Gastrocnemius medialis (tissue), 4 donors: ENCODE measurements around the gene OR2T12.
"Not testable (repeated sequence)": the region's sequence is repeated elsewhere in the genome, so short reads cannot be mapped to it uniquely, and the experiment has no call there.

Experiments
- CTCF ChIP-seq, 5 experiments: fragments of 450-650 bp in 3 of 5; fragments of 200-600 bp in 2 of 5; sonication (generic) in 2 of 5; IDR thresholded peaks in 4 of 5; conservative IDR thresholded peaks in 1 of 5; 1 replicate in 4 of 5; 2 replicates in 1 of 5; pipeline ENCODE4 v1.5.1; 2016 to 2019; ENCODE audit warnings: antibody characterized with exemption in 5 of 5, mild to moderate bottlenecking in 3 of 5, moderate library complexity in 3 of 5
- POLR2A ChIP-seq, 2 donors: fragments of 450-650 bp; IDR thresholded peaks; one replicate each; pipeline ENCODE4 v1.6.1; 2017; ENCODE audit warnings: antibody characterized with exemption in 2 of 2, mild to moderate bottlenecking in 2 of 2, moderate library complexity in 2 of 2

- not testable (repeated sequence) for TF ChIP-seq CTCF (IDR thresholded peaks at IDR 0.05 in 4 of 5, conservative IDR thresholded peaks at IDR 0.05 in 1 of 5); POLR2A (IDR thresholded peaks at IDR 0.05)
Measured at GRCh38 chr1:248259309-248259708, 43.9 kb downstream of the OR2T12 start.
